ENCODE measurements around the gene UBE2G2.

DNA sequence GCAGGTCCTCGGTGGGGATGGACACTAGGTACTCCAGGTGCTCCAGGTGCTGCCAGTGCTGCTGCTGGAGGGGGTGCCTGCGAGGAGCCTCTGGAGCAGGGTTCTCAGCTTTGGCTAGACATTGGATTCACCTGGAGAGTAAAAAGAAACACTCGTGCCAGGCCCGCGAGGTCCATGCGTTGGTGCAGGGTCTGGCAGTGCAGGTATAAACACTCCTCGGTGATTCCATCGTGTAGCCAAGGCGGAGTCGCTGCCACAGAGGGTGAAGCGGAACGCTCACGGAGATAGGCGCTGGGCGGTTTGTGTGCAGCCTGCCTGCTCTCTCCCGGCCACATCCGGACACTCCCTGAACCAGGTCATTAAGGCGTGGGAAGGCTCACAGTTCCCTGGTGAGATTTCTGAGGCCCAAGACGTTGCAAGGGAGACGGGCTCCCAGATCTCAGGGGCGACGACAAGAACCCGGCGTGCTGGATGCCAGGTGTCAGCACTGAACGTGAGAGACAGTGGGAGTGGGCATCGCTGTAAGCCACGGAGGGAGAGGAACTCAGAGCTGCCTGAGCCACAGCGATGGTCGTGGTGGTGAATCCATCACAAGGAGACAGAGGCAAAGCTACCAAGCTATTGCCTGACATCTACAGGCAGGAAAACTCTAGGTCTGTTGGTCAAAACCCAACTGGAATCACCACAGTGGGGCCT lies 33.5 kb upstream of the UBE2G2 start:
- TF ChIP-seq, protein P1, sequence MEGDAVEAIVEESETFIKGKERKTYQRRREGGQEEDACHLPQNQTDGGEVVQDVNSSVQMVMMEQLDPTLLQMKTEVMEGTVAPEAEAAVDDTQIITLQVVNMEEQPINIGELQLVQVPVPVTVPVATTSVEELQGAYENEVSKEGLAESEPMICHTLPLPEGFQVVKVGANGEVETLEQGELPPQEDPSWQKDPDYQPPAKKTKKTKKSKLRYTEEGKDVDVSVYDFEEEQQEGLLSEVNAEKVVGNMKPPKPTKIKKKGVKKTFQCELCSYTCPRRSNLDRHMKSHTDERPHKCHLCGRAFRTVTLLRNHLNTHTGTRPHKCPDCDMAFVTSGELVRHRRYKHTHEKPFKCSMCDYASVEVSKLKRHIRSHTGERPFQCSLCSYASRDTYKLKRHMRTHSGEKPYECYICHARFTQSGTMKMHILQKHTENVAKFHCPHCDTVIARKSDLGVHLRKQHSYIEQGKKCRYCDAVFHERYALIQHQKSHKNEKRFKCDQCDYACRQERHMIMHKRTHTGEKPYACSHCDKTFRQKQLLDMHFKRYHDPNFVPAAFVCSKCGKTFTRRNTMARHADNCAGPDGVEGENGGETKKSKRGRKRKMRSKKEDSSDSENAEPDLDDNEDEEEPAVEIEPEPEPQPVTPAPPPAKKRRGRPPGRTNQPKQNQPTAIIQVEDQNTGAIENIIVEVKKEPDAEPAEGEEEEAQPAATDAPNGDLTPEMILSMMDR (IDR thresholded peaks at IDR 0.05) = no peak
- no peak for TF ChIP-seq POLR2A (IDR thresholded peaks at IDR 0.05)
